DLD1 (cell line): ENCODE results near the gene HEXB.

Source experiments
- in situ Hi-C: cut with HindIII; loops from 2 replicates; pipeline ENCODE4 v1.10.0; 2017; ENCODE audit warnings: low sequenced_read_pairs

Gene HEXB

DNA sequence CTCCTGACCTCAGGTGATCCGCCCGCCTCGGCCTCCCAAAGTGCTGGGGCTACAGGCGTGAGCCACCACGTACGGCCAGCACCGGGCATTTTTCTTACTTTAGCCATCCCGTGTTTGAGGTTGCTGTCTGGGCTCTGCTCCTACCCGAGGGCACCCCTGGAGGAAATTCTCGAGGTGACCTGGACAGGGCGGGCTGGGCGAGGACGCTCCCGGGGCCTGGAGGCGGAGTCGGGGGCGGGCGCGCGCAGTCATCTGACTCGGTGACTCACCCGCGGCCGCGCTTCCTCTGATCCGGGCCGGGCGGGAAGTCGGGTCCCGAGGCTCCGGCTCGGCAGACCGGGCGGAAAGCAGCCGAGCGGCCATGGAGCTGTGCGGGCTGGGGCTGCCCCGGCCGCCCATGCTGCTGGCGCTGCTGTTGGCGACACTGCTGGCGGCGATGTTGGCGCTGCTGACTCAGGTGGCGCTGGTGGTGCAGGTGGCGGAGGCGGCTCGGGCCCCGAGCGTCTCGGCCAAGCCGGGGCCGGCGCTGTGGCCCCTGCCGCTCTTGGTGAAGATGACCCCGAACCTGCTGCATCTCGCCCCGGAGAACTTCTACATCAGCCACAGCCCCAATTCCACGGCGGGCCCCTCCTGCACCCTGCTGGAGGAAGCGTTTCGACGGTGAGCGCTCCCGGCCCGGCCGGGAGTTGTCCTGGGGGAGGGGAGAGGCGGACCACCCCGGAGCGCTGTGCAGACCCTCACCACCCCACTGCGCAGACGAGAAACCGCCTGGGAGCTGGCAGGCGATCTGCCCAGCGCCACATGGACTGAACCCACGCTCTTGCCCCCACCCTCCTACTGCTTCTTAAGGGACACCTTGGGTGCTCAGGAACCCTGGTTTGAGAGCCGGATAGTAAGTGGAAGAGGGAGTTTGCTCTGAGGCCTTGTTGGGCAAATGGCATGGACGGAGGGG is at the start of gene HEXB:
TSS of gene HEXB (plus strand) at position 334 of the 952 bp plus-strand sequence. CDS start at position 362, 28 bp downstream.
- in situ Hi-C loops: no loop called here

DNA sequence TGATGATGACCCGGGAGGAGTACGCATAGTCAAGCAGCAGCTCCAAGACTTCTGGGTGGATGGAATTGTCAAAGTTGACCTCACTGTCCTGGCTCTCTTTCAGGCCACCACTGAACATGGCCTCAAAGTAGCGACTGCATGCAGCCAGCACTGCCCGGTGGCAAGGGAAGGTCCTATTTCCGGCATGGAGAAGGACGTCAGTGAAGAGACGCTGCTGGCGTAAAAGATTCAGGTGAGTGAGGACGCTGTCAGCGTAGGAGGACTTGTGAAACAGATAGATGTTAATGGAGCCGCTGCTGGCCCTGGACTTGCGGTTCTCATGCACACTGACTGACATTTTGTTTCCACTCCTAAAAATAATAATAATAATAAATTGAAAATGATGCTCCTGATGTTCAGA is 48.9 kb upstream of the HEXB start:
- in situ Hi-C loops: no loop called here

DNA sequence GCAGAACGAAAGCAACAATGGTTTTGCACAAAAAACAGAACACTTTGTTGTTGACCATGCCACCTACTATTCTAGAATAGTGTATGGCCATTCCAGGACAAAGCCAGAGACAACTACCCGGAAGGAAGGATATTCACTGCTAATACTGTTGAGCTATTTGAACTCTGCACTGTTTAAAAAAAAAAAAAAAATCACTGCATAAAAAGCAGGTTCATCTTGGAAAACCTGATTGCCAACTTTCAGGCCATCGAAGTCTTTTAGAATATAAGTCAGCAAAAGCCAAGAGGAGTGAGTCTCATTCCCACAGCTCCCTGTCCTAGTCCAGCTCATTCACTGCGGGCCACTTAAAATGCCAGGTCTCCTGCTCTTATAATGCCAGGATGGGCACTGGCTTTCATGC is 48.5 kb upstream of the HEXB start:
- in situ Hi-C loops: no loop called here

DNA sequence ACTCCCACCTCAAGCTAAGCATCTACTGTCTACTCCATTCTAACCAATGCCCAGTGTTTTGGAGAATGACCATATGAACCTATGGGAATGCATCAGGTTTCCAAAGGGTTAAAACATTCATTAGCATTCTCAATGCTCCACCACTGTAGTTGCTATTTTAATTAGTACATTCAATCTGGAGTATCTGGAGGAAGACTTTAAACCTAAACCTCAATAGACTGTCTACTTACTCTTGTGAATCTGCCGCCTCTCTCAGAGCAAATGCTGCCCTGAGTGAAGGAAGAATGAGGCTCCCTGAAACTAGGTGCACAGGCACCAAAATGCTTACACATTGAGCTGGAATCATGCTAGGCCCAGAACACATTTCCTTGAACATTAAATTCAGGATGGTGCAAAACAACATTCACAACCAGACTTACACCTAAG is 46.5 kb upstream of the HEXB start:
- in situ Hi-C loops: no loop called here

DNA sequence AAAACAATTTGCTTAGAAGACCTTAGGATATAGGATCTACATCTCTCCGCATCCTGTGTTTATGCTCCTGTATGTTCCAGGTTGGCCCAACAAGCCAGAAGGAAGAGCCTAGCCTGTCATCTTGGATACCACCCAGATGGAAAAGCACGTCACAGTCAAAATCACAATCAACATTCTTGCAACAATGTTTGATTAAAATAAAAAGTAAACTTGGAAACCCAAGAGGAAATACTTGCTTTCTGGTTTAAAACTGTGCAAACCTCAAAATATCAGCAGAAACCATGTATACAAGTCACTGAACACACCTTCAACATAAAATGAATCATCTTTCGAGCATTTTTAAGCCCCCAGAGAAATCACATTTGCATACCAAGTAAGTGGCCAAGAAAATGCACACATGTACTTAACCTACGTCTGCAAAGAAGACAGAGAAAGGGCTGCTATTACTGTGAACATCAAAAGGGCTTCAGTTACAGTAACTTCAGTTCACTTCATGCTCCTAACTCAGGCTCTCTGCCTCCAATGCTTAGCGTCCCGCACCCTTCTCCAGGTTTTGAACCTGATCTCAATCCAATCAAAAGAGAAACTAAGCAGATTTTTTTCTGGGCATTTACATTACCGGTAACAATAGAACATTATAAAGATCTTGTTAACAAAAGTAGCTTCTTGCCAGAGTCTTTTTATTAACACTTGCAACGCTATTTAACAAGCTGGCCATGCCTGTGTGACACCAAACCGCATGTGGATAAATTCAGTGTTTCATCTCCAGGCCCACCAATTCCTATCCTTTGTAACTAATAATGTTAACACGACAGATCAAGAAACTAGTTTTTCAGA is 45.8 kb upstream of the HEXB start:
- in situ Hi-C loops: no loop called here

DNA sequence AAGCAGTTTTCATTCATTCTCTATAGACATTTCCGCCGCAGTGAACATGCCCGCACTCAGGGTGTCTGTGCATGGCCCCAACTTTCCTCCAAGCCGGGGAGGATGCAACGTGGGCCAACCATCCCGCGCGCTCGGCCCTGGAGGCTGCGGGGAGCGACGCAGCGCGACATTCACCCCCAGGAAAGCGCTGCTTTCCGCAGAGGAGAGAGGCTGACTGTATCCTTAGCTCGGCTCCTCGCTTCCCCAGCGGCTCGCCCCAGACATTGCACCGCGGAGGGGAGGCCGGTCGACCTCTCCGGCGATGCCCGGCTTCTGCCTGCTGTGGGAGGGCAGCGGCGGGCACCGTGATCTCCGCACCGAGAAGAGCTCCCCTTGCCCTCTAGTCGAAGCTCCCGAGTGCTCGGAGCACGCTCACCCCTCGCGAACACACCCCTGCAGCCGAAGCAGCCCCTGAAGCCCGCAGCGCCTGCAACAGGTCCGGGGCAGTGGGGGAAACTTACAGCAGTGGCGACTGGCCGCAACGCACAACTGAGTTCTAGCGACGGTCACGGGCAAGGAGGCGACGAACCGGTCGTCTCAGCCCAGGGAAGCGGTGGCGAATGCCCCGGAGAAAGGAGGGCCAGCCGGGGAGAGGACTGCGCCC is 45.1 kb upstream of the HEXB start:
- in situ Hi-C loops: no loop called here

DNA sequence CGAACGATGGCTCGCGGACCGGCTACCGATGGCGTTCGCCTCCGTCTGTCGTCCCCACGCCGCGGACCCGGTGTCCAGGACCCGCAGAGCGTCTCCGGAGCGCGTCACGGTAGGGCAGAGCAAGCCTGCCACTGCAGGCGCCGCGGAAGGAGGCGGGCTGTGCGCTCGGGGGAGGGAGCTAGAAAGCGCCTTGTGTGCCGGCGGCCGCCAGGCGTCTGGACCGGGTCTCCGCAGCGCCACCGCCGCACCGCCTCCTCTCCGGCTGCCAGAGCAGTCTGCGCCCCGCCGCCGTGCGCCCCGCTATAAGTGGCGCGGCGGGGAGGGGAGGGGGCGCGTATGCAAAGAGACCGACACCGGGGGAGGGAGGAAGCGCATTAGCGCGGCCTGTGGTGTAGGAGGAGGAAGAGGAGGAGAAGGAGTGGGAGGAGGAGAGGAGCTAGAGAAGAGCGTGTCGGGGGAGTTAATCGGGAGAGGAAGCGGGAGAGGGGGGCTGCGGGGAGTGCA is 44.5 kb upstream of the HEXB start, which contains the start of gene ENC1:
TSS of gene ENC1 (minus strand) at position 279 of the 504 bp plus-strand sequence. CDS start 4,243 bp downstream, outside the sequence.
- in situ Hi-C loops: no loop called here

DNA sequence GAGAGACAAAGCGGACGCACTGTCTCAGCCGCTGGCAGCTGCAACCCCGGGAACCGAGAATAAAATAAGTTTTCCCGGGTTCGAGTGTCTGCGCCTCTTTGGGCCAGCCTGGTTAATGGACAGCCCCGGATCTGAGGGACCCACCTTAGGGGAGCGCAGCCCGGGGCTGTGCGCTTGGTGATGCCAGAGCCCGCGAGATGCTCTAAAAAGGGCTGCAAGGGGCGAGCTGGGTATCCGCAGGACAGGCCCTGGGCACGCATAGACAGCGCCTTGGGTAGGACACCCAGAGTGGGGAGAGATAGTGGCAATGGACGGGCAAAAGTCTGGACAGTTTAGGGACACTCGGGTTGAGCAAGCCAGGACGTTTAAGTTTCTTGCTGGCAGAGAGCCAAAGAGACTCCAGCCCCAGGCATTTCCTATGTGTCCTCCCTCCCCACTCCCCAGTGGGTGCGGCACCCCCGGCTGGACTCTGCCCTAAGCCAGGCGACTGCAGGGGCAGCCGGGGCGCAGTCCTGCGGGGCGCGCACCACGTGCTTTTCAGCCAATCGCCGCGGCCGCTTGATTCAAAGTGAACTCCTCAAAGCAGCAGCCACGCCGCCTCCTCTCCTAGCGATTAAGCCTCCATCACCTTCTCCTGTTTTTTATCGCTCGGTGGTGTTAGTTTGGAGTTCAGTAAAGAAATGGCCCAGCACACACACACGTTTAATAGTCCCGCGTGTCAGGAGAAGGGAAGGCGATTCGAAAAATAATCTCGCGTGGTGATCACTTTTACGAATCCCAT is 43.9 kb upstream of the HEXB start:
- in situ Hi-C loops: no loop called here

DNA sequence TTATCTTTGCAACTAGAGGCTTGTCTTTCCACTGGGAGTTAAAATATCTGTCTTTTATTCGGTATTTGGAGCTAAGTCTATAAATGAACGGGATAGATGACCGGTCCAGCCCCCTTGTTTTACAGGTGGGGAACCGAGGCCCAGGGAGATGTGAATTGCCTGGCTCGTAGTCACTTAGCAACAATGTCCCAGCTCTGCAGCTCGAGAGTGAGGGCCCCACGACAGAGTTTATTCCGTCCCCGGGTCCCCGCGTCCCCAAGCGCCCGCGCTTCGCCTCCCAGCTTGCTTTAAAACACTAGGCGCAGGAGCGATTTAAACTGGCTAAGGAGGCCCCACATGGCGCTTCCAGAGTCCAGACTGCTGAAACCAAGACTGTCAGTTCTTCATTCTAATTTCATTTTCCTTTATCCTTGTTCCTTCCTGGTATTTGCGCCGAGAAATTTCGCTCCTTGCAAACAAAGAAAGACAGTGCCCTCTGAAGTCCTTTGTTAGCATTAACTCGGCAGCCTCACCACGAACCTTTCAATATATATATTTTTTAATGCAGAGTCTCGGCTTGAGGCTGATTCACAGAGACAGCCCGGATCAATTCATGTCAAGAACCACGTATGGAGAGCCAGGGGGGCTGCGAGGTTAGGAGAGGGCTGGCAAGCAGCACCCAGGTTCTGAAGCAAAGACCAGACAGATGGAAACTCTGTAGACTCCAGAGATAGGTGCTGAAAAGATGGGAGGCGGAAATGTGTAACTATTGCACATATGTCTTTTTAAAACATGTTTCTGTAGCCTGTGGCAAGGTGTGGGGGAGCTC is 43.1 kb upstream of the HEXB start:
- in situ Hi-C loops: no loop called here

DNA sequence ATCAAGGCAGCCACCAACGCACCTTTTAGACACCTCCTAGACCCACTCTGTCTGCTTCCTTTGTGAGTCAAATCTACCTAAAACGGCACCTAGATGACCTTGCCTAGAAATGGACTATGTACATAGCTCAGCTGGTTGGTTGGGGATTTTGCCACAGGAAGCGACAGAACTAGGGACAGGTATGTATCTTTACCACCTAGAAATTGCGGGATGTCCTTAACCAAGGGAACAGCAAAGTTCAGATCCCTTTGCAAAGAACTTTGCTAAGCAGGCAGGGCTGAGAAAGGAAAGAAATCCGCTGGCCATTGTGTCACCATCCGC is 42.5 kb upstream of the HEXB start:
- in situ Hi-C loops: no loop called here

DNA sequence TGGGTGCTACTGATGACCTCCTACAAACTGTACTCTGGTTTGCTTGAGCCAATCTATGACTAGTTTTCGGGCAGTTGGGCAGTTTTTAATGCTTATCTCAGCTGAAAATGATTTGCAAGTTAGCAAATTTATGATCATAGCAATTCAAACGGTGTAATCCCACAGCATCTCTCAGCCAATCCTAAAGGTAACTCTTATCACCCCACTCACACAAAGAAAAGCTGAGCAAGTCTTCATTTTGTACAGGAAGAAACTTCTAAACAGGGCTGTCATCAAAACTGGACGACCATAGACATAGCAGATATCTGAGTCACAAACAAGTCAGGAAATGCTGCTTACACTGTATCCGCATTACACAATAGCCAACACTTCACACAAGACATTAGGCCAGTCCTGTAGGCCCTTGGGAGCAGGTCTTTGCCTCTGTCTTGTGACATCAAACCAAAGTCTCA is 41.9 kb upstream of the HEXB start:
- in situ Hi-C loops: no loop called here

DNA sequence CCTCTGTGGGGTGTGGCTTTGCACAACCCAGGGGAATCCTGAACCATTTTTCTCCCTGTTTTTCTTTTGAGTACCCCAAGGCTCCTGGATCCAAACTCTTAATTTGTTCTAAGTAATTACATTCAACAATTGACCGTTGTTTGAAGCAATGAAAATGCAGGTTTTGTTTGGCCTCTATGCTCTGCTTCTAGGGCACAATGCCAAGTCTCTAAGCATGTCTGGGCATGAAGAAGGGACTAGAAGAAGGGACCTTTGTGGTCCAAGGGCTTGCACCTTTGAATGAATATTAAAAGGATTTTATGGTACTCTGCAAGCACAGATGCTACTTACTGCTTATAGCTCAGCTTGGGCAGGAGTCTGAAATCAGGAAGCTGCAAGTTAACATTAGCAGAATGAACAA is 37.9 kb upstream of the HEXB start:
- in situ Hi-C loops: no loop called here

DNA sequence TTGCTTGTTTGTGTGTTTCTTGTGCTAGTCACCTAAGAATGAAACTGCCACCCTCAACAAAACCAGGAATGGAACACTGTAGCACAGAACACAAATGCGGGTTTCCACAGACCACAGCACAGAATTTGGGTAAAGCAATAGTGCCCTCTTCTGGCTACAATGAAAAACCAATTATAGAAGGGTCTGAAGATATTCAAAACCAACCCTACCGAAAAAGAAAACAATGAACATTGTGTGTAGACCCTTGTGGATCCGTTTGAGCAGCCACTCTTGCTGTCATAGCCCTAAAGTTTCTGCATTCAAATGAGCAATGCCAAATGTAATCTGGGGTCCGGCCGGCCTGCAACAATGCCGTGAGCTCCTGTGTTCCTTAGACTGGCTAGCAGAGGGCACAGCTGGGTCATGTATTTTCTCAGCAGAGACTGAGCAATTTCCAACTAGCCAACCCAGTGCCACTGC is 36.2 kb upstream of the HEXB start:
- in situ Hi-C loops: no loop called here

DNA sequence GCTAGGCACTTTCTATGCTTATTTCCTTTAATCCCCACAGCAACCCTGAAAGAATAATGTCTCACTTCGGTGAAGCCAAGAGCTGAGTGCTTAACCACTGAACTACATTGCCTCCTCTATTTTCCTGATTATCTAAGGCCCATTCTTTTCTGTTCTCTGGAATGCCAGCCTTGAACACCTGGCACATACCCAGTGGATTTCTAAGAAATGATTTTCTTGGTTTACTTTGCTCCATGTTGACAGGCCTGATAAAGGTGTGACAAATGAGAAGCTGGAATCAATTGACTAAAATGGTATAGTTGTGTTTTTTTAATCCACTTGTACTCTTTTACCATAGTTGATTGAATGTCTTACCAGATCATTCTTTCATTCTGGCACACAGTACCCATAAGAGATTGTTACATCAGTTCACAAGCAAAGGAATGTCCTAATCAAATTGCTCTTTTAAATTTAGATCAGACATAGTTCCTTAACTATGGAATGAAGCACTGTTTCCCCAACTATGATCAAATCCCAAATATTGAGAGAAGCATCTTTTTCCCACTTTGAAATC is 35.5 kb upstream of the HEXB start:
- in situ Hi-C loops: no loop called here

DNA sequence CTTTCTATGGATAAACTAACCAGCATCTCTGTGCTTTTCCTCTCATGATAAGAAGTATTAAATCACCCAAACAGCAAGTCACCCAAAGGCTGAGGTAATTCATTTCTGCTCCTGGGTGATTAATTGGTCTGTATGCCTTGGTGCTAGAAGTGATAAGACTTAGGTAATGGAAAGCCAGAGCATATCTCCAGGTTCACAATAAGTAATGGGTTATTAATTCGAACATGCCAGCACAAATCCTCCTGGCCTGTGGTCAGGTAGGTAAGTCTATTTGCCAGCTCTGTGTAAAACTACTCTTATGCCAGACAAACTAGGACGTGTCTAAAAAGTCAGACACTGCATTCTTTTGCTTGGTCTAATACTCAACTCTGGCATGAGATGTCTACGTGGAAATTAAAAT is 33.3 kb upstream of the HEXB start:
- in situ Hi-C loops: loop anchor here (10.0 kb wide), 1 partner anchor 747 kb away; no protein-coding TSS in a partner anchor

DNA sequence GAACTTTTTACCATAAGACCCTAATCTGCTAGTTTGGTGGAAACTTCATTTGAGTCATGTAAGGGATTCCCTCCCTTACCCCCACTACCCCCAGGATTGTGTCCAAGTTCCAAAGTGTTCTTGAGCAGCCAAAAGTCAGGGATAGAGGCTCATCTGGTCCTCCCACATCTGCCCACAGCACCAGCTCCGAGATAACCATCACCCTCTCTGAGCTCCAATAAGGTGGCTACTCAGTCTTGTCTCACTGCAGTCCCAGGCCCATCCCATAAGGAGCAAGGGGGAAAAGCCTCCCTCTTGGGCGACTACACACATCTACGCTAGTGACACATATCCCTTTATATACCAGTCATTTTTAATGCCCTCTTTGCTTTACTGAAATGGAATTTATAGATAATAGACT is 32.5 kb upstream of the HEXB start:
- in situ Hi-C loops: loop anchor here (10.0 kb wide), 1 partner anchor 748 kb away; no protein-coding TSS in a partner anchor

DNA sequence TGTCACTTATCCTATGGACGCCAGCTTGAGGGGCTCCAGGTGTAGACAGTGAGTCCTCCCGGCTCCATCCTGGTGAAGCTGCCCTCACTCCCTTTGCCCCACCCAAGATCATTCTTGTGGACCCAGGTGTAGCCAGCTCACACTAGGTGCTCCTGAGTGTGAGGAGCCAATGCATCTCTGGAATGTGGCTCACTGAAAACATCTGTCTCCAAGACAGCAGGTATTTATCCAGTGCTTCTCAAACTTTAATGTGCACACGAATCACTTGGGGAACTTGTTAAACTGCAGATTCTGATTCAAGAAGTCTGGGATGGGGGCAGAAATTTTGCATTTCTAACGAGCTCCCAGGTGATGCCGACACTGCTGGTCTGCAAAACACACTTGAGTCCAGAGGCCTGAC is 31.0 kb upstream of the HEXB start:
- in situ Hi-C loops: loop anchor here (10.0 kb wide), 1 partner anchor 749 kb away; no protein-coding TSS in a partner anchor

DNA sequence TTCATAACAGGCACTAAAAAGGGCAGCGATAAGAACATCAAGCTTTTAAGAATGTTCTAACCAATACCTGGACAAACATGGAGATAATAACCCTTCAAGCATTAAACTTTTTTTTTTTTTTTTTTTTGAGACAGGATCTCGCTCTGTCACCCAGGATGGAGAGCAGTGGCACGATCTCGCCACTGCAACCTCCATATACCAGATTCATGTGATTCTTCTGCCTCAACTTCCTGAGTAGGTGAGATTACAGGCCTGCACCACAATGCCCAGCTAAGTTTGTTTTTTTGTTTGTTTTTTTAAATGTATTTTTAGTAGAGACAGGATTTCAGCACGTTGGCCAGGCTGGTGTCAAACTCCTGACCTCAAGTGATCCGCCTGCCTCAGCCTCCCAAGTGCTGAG is 29.8 kb upstream of the HEXB start:
- in situ Hi-C loops: loop anchor here (10.0 kb wide), 1 partner anchor 750 kb away; no protein-coding TSS in a partner anchor

DNA sequence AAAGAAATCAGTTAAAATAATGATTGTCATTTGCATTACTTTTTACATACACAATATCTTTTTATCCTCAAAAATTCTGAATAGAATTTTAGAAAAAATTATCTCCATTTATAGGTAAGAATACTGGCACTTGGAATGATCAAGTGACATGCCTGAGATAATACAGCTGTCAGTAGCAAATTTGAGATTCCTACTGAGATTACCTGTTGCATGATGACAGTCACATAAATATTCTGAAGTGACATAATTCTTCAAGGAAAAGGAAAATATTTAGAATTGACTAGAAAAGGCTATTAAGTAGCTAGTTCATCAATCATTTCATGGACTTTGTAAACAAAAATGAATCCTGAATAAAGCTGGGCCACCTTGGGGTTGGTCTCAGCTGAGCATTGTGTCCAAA is 29.3 kb upstream of the HEXB start:
- in situ Hi-C loops: loop anchor here (10.0 kb wide), 1 partner anchor 751 kb away; no protein-coding TSS in a partner anchor
